Inflammatory macrophage treated with lipopolysaccharide for 4 hours (primary cell): ENCODE measurements around the gene ARHGEF17.
A peak's percentile ranks its signal among the peaks of the same experiment; 100 is the strongest.

ENCODE experiments used
- DNase-seq: peaks from one replicate; pipeline ENCODE4 v3.0.0-alpha.2; 2020

Gene ARHGEF17

DNA sequence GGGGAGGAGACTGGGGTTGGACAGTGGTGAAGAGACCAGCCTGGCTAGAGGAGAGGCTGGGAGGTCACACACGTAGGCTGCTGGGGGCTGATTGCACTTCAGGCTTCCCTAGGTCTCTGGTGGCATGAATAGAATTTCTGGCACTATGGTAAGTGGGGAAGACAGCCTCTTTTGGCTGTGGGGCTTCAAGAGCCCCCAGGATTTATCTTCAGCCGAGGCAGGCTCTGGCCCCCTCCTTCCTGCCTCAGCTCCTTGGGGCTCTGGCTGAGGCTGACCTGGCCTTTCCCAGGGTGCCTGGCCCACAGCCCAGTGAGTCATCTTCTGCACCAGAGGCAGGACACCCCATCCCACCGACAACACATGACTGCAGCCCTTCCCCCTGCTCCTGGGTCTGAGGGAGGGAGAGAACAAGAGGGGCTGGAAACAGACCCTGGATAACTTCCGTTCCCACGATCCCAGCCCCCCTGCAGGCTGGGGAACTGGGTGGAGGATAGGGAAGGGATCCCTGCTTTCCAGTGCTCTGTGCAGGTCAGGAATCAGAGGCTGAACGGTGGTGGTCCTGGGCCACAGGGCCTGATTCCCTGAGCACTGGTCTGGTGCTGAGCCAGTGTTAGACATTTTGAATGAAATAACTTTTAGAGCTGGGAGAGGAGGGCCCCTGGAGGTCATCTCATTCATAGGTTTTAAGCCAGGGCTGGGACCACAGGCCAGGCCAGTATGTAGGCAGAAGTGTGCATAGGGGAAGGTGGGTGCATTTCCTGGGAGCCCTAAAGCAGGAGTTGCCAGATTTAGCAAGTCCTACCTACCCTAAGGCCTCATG lies 26.5 kb downstream of the ARHGEF17 start:
- DNase-seq, result peak; percentile 16

DNA sequence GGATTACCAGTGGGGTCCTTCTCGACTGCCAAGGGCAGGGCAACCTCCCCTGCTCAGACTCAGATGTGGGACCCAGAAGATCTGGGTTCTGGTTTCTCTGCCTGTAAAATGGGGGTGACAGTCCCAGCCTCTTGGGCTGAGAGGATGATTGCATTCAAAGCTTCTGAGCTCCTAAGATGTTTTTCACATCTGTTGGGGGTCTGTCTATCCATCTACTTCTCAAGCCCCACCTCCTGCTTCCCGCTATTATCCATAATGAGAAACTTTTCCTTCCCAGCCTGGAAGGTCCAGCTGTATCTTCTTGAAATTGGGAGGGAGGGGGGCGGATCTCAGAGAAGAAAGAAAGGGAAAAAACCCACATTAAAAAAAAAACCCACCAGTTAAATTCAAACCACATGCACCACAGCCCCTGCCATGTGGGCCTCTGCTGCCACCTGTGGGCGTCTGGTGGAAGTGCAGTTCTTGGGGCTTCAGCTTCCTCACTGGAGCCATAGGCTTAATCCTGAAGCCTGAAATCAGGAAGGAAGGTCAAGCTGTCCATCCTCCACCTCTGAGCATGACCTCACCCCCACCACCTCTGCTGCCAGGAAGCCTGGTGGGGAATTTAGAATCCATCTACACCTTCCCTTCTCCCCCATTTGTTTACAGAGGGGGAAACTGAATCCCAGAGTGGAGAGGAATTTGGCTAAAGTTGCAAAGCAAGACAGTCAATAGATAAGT lies 27.3 kb downstream of the ARHGEF17 start:
- peak; percentile 71 for DNase-seq

DNA sequence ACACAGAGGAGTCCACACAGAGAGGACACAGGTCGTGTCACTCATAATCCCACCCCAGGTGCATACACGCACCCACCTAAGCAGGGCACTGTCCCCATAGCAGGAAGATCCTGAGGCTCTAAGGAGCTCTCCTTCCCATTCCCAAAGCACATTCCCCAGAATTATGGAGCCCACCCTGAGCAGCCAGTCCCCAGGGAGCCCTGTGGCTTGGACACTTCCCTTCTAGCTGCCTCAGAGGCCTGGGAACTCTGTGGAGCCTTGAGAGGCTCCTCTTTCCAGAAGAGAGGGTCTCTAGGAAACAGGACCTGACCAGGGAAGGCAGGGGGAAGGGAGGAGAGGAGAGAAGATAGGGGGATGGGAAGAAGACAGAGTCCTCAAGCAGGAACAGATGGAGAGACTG lies 29.8 kb downstream of the ARHGEF17 start:
- no peak for DNase-seq

DNA sequence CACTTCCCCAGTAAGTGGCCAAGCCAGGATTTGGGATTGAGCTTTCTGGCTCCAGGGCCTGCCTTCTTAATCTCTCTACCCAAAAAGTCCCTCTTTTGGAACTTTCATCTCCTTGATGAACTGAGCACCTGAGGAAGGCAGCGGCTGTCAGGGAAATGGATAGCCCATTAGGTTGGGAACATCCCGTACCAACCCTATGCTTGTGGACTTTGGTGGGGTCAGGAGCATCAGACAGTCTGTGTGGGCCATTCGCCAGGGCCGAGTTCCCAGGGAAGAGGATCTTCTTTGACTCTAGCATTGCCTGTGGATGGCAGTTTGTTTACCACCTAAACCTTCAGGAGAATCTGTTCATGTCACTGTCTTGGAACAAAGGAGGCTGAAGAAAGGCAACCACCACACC lies 30.2 kb downstream of the ARHGEF17 start:
- DNase-seq, result no peak

DNA sequence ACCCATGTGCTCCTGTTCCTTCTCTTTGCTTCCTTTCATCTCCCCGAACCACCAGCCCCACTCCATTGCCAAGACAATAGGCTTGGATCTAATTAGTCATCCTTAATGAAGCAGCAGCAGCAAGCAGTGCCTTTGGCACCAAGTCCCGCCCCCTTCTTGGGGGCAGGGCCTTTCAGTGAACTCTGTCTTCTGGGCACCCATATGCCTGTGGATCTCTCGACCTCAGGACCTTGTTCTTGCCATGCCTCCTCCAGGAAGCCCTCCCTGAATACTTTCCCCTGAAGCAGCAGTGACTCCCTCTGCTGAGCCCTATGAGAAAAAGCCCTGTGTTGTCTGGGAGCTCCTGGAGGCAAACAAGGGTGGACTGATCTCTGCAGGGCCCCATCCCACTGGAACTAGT lies 32.1 kb downstream of the ARHGEF17 start:
- DNase-seq, result no peak

DNA sequence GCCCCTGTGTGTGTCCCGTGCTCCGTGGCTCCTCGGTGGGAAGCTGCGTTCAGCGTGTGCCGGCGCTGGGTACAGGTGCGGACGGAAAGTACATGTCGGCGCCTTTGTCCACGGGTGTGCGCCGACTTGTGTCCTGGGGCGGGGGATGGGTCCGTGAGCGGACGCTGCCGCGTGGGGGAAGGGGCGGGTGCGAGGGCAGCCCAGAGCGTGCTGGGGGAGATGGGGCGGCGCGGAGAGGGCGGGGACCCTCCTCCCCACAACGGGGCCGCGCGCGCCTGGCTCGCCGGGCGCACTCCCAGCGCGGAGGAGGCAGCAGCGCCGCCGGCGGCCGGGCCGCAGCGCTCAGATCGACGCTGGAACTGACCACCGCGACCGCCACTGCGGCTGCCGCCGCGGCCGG lies 34.6 kb downstream of the ARHGEF17 start:
- no peak for DNase-seq

DNA sequence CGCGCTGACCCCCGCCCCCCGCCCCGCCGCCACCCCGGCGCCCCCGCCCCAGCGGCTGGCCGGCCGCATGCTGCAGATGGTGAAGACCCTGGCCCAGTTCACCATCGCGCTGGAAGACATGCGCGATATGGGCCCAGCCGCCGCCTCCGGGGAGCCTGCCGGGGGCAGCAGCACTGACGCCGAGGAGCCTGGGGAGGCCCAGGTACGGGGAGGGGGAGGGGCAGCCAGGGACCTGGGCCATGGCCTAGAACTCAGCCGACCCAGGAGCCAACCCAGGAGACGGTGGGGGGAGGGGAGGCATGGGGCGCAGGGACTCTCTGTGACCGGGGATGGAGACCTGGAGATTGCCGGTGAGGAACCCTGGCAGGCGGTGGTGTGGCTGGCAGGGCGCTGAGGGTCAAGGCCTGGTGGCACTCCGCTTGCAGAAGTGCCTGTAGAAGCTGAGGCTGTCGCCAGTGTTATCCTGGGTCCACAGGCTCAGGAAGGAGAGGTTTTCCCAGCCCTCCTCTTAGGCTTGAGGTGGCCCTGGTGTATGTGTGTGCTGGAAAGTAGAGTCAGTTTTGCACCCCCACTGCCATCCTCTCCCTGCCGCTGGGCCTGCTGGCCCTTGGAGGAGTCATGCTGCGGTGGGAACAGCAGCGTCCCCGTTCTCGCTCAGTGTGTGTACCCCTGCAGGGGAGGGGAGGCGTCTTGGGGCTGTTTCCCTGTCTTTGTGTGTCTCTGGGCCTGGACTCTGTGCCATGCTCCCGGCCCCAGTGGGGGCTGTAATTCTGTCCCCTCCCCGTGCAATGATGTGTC lies 35.2 kb downstream of the ARHGEF17 start:
- no peak for DNase-seq

DNA sequence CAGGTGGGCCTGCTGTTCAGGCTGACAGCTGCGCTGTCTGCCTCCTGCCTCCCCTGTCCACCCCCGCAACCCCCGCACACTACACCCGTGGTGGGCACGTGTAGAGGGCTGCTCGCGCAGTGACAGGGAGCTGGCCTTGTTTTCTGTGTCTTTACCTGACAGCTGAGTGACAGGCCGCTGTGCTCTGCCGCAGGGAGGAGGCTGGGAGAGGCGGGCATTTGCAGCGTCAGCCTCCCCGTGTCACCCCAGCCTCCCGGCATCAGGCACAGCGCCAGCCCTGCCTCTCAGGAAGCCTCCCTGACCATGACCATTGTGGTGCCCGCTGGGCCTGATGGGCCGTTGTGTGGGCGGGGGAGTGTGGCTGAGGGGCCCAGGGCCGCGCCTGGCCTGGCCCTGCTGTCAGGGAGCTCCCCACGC lies 36.1 kb downstream of the ARHGEF17 start:
- no peak for DNase-seq

DNA sequence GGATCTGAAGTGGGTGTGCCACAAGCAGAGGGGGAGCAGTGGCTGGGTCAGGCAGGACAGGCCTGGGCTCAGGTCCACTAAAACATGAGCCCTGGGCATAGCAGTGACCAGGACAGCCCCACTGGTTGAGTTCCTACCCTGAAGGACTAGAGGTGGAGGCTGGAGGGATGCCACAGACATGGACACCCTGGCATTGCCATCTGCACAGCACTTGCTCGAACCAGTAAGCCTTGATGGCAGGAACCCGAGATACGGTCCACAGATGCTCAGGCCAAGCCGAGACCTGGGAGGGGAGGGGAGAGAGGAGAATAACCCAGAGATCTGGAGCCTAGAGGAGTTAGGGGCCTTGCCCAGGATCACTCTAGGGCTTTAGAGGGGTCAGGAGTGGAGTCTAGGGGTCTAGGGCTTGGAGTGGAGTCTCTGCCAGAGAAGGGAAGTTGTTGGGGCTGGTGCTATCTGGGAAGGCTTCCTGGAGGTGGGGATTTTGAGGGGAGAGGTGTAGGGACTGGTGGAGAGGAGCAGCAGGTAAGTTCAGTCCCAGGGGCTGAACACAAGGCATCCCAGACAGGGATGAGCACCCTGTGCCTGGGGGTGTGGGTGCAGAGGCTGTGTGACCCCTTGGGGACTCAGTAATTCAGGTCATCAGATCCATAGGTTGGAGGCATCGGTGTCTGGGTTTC lies 37.5 kb downstream of the ARHGEF17 start:
- no peak for DNase-seq

DNA sequence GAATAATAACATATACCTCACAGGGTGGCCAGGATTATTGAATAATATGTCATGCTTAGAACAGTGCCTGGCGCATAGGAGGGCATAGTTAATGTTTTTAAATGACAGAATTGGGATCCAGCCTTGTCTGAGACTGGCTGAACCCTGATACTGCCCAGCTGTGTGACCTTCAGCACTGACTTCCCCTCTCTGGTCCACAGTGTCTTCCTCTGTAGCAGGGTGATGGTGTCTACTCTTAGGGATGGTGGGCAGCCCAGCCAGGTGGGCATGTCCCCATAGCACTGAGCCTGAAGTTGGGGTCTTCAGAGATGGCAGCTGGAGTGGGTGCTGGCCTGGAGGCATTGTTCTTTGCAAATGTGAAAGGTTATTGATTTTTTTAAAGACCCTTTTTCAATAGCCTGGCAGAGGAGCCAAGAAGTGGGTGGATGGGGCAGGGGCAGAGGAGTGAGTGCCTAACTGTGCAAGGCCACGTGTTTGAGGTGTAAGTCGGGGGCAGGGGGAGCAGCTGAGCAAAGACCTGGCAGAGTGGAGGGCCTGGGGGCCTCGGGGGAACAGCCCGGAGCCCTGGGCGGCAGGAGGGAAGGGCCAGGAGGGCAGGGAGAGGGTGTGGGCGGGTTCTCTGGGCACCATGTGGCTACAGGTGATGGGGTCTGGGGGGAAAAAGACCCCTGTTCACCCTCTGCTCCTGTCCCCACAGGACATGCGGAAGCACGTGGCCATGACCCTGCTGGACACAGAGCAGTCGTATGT lies 38.3 kb downstream of the ARHGEF17 start:
- no peak for DNase-seq

DNA sequence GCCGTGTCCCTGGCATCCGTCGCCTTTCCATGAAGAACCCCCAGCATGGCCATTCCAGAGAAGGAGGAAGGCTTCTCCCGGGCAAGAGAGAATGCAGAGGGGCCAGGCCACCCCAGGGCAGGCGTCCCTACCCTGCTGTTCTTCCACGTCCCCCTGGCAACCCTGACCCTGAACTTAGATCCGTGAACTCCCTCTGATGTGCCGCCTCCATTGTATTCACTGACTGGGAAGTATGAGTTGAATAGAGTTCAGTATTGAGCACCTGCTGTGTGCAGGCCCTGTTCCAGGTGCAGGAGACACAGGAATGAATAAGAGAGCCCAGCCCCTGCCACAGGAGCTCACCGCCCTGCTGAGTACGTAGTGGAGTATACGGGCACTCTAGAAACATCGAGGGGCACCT lies 39.0 kb downstream of the ARHGEF17 start:
- no peak for DNase-seq

DNA sequence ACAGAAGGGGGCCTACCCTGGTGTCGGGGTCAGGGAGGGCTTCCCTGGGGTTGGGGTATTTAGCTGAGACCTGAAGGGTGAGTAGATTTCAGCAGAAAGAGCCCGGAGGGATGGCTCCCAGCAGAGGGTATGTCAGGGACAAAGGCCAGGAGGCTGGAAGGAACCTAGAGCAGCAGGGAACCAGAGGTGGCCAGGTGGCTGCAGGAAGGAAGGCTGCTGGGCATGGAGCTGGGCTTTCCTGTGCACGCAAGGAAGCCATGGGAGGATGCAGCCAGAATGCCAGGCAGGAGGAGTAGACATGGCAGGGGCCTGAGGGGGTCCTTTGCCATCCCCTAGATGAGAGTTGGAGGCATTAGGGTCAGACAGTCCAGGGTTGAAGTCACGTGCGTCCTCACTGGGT lies 40.8 kb downstream of the ARHGEF17 start:
- no peak for DNase-seq

DNA sequence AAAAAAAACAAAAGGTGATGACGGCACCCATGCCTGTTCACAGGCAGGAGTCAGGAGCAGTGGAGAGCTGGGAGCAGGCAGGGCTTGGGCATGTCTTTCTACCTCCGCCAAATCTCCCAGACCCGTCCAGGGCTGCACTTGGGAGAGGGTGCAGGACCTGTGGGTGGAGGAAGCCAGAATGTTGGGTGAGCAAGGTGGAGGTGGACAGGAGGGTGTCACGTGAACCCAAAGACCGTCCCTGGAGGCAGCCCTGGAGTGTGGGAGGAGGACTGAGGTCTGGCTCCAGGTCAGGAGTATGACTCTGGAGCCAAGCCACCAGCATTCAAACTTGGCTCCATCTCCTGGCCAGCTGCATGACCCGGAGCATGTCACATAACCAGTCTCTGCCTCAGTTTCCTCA lies 41.6 kb downstream of the ARHGEF17 start:
- no peak for DNase-seq

DNA sequence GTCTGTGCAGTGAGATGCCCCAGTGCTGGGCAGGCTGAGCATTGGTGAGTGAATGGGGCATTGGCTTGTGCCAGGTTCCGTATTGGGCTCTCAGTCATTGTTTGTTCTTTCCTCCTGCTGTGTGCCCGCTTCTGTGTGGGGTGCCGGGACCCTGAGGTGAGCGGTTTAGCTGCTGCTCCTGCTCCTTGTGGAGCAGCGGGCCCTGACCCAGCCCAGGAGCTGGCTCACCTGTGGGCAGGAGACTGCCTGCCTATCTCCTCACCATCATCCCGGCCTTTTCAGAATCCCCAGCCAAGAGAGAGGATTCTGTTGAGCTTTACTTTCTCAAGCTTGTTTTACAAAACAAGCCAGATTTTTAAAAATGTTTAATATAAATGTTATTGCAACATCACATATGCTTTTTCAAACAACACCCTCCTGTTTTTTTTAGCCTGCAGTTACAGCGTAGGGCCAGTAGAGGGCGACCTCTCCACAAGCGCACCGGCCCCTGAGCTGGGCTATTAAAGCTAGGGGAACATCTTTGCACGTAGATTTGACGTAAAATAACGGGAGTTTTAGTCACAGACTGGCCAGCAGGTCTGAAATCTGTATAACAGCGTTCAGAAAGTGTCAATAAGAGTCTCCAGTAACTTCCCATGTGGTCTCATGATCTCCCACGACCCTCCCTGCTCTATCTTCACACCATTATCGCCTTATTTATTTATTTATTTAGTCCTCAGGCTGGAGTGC lies 43.0 kb downstream of the ARHGEF17 start:
- DNase-seq, result peak; percentile 65

DNA sequence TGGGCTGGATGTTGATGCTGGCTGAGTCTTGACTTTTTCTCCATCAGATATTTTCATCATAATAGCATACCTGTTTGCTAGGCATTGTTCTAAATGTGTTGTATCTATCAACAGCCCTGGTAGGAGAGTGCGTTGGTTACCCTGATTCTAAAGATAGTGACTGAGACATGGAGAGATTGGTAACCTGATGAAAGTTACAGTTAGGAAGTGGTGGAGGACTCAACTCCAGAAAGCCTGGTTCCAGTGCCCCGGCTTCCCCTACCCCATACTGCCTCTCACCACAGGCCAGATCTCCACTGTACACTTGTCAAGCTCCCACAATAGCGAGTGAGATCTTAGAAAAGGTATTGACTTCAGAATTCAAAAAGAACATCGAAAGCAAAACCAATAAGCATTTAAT lies 45.3 kb downstream of the ARHGEF17 start:
- DNase-seq, result no peak

DNA sequence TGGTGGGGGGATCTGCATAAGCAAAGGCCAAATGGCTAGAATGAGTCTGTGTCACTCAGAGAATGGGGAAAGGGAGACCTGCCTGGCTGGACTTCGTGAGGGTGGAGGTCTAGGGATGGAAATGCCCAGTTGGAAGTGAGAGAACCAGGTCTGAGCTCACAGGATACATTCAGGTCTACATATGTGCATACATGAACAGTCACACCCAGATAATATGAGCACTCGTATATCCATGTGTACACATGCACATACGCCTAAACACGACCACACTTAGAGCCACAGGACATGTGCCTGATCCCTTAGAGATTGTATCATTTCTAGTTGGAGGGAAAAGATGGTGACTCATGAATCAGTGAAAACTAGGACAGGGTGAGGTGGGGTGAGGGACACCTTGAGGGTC lies 47.0 kb downstream of the ARHGEF17 start:
- no peak for DNase-seq

DNA sequence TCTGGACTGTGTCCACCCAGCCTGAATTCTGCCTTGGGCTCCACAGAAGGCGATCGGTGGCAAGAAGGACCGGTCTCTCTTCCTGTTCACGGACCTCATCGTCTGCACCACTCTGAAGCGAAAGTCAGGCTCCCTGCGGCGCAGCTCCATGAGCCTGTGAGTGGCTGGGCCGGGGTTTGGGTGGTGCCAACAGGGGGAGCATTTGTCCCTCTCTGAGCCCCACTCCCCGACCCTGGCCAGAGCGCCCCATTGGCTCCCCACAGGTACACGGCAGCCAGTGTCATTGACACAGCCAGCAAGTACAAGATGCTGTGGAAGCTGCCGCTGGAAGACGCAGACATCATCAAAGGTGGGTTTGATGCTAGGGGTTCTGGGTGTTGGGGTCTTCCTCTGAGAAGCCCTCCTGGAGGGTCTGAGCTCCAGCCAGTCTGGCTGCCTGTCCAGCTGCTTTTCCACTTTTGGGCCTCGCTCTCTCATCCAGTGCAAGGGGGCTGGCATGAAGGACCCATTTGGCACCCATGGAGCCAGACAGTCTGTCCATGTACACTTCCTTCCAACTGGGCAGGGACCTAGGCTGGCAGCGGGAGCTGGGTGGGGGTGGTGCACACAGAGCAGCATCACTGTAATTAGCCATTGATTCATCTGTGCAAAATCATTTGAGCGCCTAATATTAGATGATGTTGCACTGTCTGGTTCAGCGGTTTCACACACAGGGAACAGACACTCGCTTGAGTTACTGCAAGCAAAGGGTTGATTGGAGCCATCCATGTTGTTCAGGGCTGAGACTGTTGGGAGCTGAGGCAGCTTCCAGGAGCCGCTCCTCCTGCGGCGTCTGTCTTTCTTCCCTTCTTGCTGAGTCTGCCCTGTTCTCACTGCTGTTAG lies 49.1 kb downstream of the ARHGEF17 start:
- no peak for DNase-seq

DNA sequence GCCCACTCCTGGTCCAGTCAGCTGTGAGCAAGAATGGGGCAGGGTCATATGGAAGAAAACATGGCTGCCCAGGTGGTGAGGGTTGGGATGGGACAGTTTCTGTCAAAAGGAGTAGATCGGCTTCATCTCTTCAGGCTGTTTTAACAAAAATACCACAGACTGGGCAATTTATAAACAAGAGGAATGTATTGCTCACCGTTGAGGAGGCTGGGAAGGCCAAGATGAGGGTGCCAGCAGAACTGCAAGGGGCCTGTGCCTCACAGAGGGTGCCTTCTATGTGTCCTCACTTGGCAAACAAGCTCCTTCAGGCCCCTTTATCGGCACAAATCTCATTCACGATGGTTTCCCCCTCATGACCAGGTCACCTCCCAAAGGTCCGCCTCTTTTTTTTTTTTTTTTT lies 50.0 kb downstream of the ARHGEF17 start:
- no peak for DNase-seq

DNA sequence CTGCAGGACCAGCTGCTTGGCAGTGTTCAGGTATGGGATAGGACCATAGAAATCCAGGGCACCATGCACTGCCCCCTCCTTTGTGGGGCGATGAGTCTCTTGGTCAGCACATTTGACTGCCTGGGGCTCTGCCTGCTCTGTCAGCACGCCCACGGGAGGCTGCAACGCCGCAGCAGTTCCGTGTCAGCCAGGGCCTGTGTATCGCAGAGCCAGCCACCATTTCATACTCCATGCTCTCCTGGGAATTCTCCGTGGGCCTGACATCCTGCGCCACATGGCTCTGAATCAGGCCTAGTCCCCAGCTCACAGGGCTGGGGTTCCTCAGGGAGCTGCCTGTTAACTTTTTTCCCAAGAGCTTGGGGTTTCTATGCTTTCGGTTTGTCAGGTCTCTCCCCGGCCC lies 51.3 kb downstream of the ARHGEF17 start:
- DNase-seq, result peak; percentile 16

DNA sequence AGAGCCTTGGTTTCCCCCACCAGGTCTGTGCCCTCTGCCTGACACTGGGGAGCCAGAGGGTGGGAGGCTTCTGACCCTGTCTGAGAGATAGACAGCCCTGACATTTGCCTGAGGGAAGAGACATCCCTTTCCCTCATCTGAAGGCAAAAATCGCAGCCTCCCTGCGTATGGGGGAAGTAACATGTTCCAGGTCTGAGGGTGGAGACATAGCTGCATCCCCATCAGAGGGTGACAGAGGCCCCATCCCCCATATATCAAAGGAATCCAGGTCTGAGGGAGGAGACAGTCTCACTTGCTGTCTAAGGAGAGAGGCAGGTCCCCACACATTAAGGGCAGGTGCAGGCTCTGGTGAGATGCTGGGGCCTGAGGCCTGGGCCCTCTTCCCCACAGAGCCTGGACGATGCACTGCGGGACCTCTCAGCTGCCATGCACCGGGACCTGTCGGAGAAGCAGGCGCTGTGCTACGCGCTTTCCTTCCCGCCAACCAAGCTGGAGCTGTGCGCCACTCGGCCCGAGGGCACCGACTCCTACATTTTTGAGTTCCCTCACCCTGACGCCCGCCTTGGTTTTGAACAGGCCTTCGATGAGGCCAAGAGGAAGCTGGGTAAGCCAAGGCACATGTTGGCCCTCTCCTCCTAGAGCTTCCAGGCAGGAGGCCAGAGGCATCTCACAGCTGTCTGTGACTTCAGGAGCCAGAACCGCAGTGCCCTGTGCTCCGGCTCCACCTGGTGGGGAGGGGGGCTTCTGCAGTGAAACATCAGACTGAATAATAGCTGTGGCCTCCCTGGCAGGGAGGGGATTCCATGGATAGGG lies 52.1 kb downstream of the ARHGEF17 start:
- DNase-seq, result no peak
